ENCODE data around the gene SCN1A.

Gene SCN1A

GRCh38 chr2:166127217-166128155 lies at the start of gene SCN1A:
TSS of gene SCN1A (minus strand) at chr2:166128020. CDS start at chr2:166073621, 54,399 bp downstream.
- TF ChIP-seq RAD21 (IDR thresholded peaks at IDR 0.05; ENCODE audit: low read depth) (peak; percentile 86), MAX (IDR thresholded peaks at IDR 0.05) (no peak), CEBPB (IDR thresholded peaks at IDR 0.05) (no peak)

DNA sequence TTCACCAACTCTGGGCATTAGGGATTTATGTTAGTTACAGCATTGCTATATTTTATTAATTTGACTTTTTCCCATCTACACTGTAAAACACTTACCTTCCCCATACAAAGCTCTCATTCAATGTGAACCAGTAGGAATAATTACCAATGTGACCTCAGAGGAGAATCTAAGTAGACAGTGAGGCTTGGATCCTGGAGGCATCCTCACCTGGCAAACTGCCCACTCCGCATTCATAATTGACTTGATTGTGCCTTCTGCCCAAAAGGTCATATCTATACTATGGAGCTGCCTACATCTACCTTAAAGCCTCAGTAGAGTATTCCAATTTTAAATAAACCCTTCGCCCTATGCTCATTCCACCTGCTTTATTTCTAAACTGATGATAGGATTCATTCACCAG lies 45.4 kb upstream of the SCN1A start:
- TF ChIP-seq EGR1 (IDR thresholded peaks at IDR 0.05) (no peak), TAF1 (IDR thresholded peaks at IDR 0.05; ENCODE audit: low read depth) (no peak), REST (IDR thresholded peaks at IDR 0.05; ENCODE audit: low read depth) (no peak), YY1 (IDR thresholded peaks at IDR 0.05; ENCODE audit: low read depth) (no peak), MAX (IDR thresholded peaks at IDR 0.05) (no peak), TCF12 (IDR thresholded peaks at IDR 0.05; ENCODE audit: low read depth) (no peak)

DNA sequence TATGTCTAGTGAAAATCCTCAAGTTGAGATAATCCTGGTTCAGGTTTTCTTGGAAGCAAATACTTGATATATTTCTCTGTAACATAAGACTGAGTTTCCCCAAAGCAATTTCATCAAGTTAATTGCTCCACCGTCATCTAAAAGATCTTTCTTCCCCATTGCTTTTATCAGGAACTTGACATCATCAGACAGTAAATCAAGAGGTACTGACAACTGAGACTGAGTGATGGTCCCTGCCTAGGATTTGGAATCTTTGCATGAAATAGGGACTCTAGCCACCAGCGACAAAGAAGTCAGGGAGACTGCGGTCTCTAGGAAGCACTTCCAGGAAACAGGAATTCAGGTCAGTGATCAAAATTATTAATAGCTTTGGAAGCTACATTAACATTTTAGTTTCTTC lies 43.4 kb upstream of the SCN1A start:
- TF ChIP-seq MAX (IDR thresholded peaks at IDR 0.05) (no peak), EGR1 (IDR thresholded peaks at IDR 0.05) (no peak), EP300 (IDR thresholded peaks at IDR 0.05; ENCODE audit: borderline replicate concordance) (no peak), CREB1 (IDR thresholded peaks at IDR 0.05; ENCODE audit: low read depth) (no peak)
- TF ChIP-seq, protein P1, sequence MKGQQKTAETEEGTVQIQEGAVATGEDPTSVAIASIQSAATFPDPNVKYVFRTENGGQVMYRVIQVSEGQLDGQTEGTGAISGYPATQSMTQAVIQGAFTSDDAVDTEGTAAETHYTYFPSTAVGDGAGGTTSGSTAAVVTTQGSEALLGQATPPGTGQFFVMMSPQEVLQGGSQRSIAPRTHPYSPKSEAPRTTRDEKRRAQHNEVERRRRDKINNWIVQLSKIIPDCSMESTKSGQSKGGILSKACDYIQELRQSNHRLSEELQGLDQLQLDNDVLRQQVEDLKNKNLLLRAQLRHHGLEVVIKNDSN (IDR thresholded peaks at IDR 0.05), result no peak

DNA sequence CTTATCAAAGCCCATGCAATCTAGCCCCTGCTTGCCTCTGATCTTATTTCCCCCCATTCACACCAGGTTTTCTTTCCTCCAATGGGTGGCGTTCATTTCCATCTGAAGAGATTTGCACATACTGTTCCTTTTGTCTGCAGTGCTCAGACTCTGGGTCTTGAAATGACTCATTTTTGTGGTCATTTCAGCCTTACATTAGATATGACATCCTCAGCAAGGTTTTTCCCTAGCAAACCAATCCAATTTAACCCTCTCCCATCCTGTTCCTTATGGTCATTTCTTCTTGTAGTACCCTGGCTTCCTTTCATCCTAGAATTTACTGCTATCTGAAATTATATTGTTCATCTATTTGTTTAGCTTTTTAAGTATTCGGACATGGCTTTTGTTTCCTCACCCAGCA lies 42.5 kb upstream of the SCN1A start:
- no peak for TF ChIP-seq TEAD4 (IDR thresholded peaks at IDR 0.05)

DNA sequence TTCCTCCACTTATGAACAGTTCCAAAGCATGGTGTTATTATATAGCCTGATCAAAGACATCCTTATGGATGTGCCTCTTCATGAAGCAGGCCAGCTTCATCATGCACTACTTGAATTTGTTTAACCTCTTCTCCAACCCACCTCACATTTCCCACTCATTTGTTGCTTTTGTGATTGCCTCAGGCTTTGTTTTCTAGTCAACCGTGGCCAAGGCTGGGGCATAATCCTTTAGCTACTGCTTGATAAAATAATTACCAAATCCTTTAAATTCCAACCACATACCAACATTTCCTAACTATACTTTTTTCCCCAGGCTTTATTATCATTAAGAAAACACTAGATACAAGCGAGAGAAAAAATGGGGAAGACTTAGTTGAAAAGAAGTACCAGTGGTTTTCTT lies 39.6 kb upstream of the SCN1A start:
- TF ChIP-seq, protein P1 (IDR thresholded peaks at IDR 0.05), result no peak
- TF ChIP-seq EGR1 (IDR thresholded peaks at IDR 0.05), result no peak
- no peak for TF ChIP-seq ZBTB7A (IDR thresholded peaks at IDR 0.05; ENCODE audit: low read depth)
- no peak for TF ChIP-seq MAX (IDR thresholded peaks at IDR 0.05)
- no peak for TF ChIP-seq EP300 (IDR thresholded peaks at IDR 0.05; ENCODE audit: borderline replicate concordance)
- no peak for TF ChIP-seq YY1 (IDR thresholded peaks at IDR 0.05; ENCODE audit: low read depth)

DNA sequence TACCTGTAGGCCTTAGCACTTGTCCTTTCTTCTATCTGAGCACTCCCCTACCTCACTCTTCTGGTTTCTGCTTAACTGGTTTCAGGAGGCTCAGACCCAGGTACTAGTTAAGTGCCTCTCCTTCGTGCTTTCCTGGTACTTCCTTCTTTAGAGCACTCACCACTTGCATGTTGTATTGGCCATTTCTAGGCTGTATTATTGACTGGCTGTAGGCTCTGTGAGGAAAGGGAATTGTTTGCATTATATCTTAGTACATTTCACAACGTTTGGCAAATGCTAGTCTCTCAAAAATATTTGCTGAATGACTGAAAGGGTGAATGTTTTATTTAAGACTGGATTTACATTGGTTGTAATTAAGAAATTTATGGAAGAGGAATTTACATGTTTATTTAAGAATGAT lies 36.0 kb upstream of the SCN1A start:
- TF ChIP-seq EGR1 (IDR thresholded peaks at IDR 0.05) (no peak), EP300 (IDR thresholded peaks at IDR 0.05; ENCODE audit: borderline replicate concordance) (no peak), CREB1 (IDR thresholded peaks at IDR 0.05; ENCODE audit: low read depth) (no peak)
- TF ChIP-seq, protein P1 (IDR thresholded peaks at IDR 0.05), result no peak

GRCh38 chr2:166158546-166158945 lies 30.7 kb upstream of the SCN1A start:
- TF ChIP-seq NFIC (IDR thresholded peaks at IDR 0.05), result no peak
- TF ChIP-seq EP300 (IDR thresholded peaks at IDR 0.05; ENCODE audit: borderline replicate concordance), result no peak
- TF ChIP-seq RAD21 (IDR thresholded peaks at IDR 0.05; ENCODE audit: low read depth), result no peak
- TF ChIP-seq YY1 (IDR thresholded peaks at IDR 0.05; ENCODE audit: low read depth), result no peak
- TF ChIP-seq, protein P1 (IDR thresholded peaks at IDR 0.05), result no peak
- no peak for TF ChIP-seq CREB1 (IDR thresholded peaks at IDR 0.05; ENCODE audit: low read depth)

GRCh38 chr2:166157578-166157977 lies 29.8 kb upstream of the SCN1A start:
- no peak for TF ChIP-seq RAD21 (IDR thresholded peaks at IDR 0.05; ENCODE audit: low read depth)
- TF ChIP-seq, protein P1 (IDR thresholded peaks at IDR 0.05), result no peak
- TF ChIP-seq ZBTB7A (IDR thresholded peaks at IDR 0.05; ENCODE audit: low read depth), result no peak
- TF ChIP-seq EGR1 (IDR thresholded peaks at IDR 0.05), result no peak
- no peak for TF ChIP-seq TEAD4 (IDR thresholded peaks at IDR 0.05)
- TF ChIP-seq MAX (IDR thresholded peaks at IDR 0.05), result no peak
